Smooth muscle cell (in vitro differentiated cells): Measurements from ENCODE around the gene BLTP2. TPM values are rescaled to one million over a fixed set of nuclear protein-coding genes. Genes with fewer than 3 reads are reported as not detected.

Experiments used
- DNase-seq: peaks from one replicate; lab custom pipeline; 2025; ENCODE audit not compliant: unreplicated experiment; lab: John Stamatoyannopoulos, UW
- H2AFZ ChIP-seq: fragments of 200-600 bp; sonication (generic); 2 replicates; pipeline ENCODE4 v1.6.0; 2016; ENCODE audit warnings: antibody characterized with exemption, low read depth, mild to moderate bottlenecking
- H3F3A ChIP-seq: fragments of 200-600 bp; sonication (generic); 2 replicates; pipeline ENCODE4 v1.6.0; 2017; ENCODE audit warnings: antibody characterized with exemption, low read depth
- H3K27ac ChIP-seq: fragments of 200-600 bp; sonication (generic); 2 replicates; pipeline ENCODE4 v1.5.1; 2016; ENCODE audit warnings: low read depth, mild to moderate bottlenecking
- H3K27me3 ChIP-seq: fragments of 200-600 bp; sonication (generic); 2 replicates; pipeline ENCODE4 v1.6.1; 2016; ENCODE audit warnings: low read depth, mild to moderate bottlenecking
- H3K36me3 ChIP-seq: fragments of 200-600 bp; sonication (generic); 2 replicates; pipeline ENCODE4 v1.5.1; 2016; ENCODE audit warnings: low read depth
- H3K4me1 ChIP-seq: fragments of 200-600 bp; sonication (generic); 2 replicates; pipeline ENCODE4 v1.5.1; 2016; ENCODE audit warnings: low read depth
- H3K4me2 ChIP-seq: fragments of 200-600 bp; sonication (generic); 2 replicates; pipeline ENCODE4 v1.6.0; 2016; ENCODE audit warnings: mild to moderate bottlenecking
- H3K4me3 ChIP-seq: fragments of 200-600 bp; sonication (generic); 2 replicates; pipeline ENCODE4 v1.5.1; 2016; ENCODE audit warnings: mild to moderate bottlenecking
- H3K79me2 ChIP-seq: fragments of 200-600 bp; sonication (generic); 2 replicates; pipeline ENCODE4 v1.6.0; 2016; ENCODE audit warnings: low read depth, mild to moderate bottlenecking
- H3K9ac ChIP-seq: fragments of 200-600 bp; sonication (generic); 2 replicates; pipeline ENCODE4 v1.6.0; 2016; ENCODE audit warnings: low read depth
- H3K9me3 ChIP-seq: fragments of 200-600 bp; sonication (generic); replicated peaks from 2 replicates; pipeline ENCODE4 v1.5.1; 2016; ENCODE audit warnings: low read depth
- H4K20me1 ChIP-seq: fragments of 200-600 bp; sonication (generic); 2 replicates; pipeline ENCODE4 v1.6.0; 2016; ENCODE audit warnings: low read depth
- CTCF ChIP-seq: fragments of 200-600 bp; sonication (generic); IDR thresholded peaks from 2 replicates; pipeline ENCODE4 v1.5.1; 2017; ENCODE audit warnings: borderline replicate concordance, mild to moderate bottlenecking, antibody characterized with exemption; ENCODE audit not compliant: insufficient read depth, poor library complexity, severe bottlenecking
- whole genome bisulfite sequencing: methylation state at CpG from one replicate; pipeline ENCODE4 v1.1.7; 2016; ENCODE audit warnings: low lambda C conversion rate; 5-methylcytosine and 5-hydroxymethylcytosine counted together
- polyA plus RNA-seq: library from polyadenylated mRNA; unstranded; fragments of >200 nt; fragmentation: Nextera tagmentation; extraction: Ambion mirVana; gene quantifications from 2 replicates; pipeline ENCODE4 v1.2.1, GENCODE V29; 2016
- total RNA-seq: library from RNA; depleted of rRNA; stranded (reverse); fragments of >200 nt; gene quantifications from 2 replicates; pipeline ENCODE4 v1.2.3, GENCODE V29; 2014

The BLTP2 gene
- total and polyA plus RNA-seq, 2 experiments from 2014 or later: 37.1 to 63.5 TPM

GRCh38 chr17:28667870-28668269 lies 22.9 kb upstream of the BLTP2 start:
- Histone ChIP-seq H3K27ac (no peak overlapping the region), H3K79me2 (peaks cover 88% of the 10 kb centered on the region), H2AFZ (no peak overlapping the region), H4K20me1 (peaks cover 94% of the 10 kb centered on the region), H3K27me3 (no peaks in the 10 kb centered on the region), H3F3A (no peaks in the 10 kb centered on the region), H3K4me1 (peaks cover 7% of the 10 kb centered on the region), H3K36me3 (peaks cover 5% of the 10 kb centered on the region), H3K9ac (no peak overlapping the region), H3K9me3 (no peaks in the 10 kb centered on the region), H3K4me2 (no peak overlapping the region), H3K4me3 (no peak overlapping the region)
- 74% methylated on average over 1 of the region's 1 CpG for WGBS
- no peak for TF ChIP-seq CTCF
- DNase-seq: no peak

GRCh38 chr17:28665994-28666393 lies 21.0 kb upstream of the BLTP2 start:
- peaks cover 10% of the 10 kb centered on the region for H3K4me1 ChIP-seq
- WGBS: 93% methylated on average over 2 of the region's 2 CpGs

GRCh38 chr17:28663723-28664122 lies 18.8 kb upstream of the BLTP2 start:
- peak overlapping the region; percentile 95 for H3K4me2 ChIP-seq
- H3K79me2 ChIP-seq: peaks cover 94% of the 10 kb centered on the region
- H2AFZ ChIP-seq: no peak overlapping the region
- H3K4me3 ChIP-seq: peak overlapping the region; percentile 88
- H4K20me1 ChIP-seq: peaks cover 56% of the 10 kb centered on the region
- DNase-seq: no peak
- peaks cover 17% of the 10 kb centered on the region for H3K4me1 ChIP-seq
- H3K27me3 ChIP-seq: no peaks in the 10 kb centered on the region
- H3K36me3 ChIP-seq: no peaks in the 10 kb centered on the region
- H3K27ac ChIP-seq: no peak overlapping the region
- no peak for TF ChIP-seq CTCF
- H3K9ac ChIP-seq: no peak overlapping the region
- peaks cover 4% of the 10 kb centered on the region for H3F3A ChIP-seq
- H3K9me3 ChIP-seq: no peaks in the 10 kb centered on the region

More at GRCh38 chr17:28665994-28666393, 21.0 kb upstream of the BLTP2 start:
- Histone ChIP-seq H3K27ac (no peak overlapping the region), H3K79me2 (peaks cover 93% of the 10 kb centered on the region), H3K4me3 (no peak overlapping the region), H4K20me1 (peaks cover 78% of the 10 kb centered on the region), H3K9ac (no peak overlapping the region), H2AFZ (no peak overlapping the region), H3F3A (no peaks in the 10 kb centered on the region), H3K9me3 (no peaks in the 10 kb centered on the region), H3K36me3 (peaks cover 2% of the 10 kb centered on the region), H3K27me3 (no peaks in the 10 kb centered on the region), H3K4me2 (no peak overlapping the region)
- DNase-seq: no peak
- no peak for TF ChIP-seq CTCF

- no peaks in the 10 kb centered on the region for H3K36me3 ChIP-seq
- DNase-seq: no peak
- peak overlapping the region; percentile 98 for H3K27ac ChIP-seq
- peaks cover 43% of the 10 kb centered on the region for H4K20me1 ChIP-seq
- peak overlapping the region; percentile 93 for H2AFZ ChIP-seq
- peak overlapping the region; percentile 98 for H3K9ac ChIP-seq
- no peak for TF ChIP-seq CTCF
- no peaks in the 10 kb centered on the region for H3K27me3 ChIP-seq
- peaks cover 89% of the 10 kb centered on the region for H3K79me2 ChIP-seq
- H3K4me1 ChIP-seq: peaks cover 17% of the 10 kb centered on the region
- peak overlapping the region; percentile 95 for H3K4me2 ChIP-seq
- 1% methylated on average over 10 of the region's 10 CpGs for WGBS
- peaks cover 4% of the 10 kb centered on the region for H3F3A ChIP-seq
- H3K4me3 ChIP-seq: peak overlapping the region; percentile 88
- no peaks in the 10 kb centered on the region for H3K9me3 ChIP-seq
Observed at GRCh38 chr17:28662527-28662829, 17.5 kb upstream of the BLTP2 start.
